ENCODE results near the gene SLIT3. TPM values are rescaled to one million over a fixed set of nuclear protein-coding genes. Genes with fewer than 3 reads are reported as not detected.

Gene SLIT3
- total and polyA plus RNA-seq, 9 of the 15 experiments (the other 6 are each of a cell fraction or from before 2014, with no cell fraction given) = 0.01 to 0.04 TPM; not detected in 7

- TF ChIP-seq HINFP (tag; conservative IDR thresholded peaks at IDR 0.05; ENCODE audit: low read depth) (no peak), ZFP30 (CRISPR knock-in tag; IDR thresholded peaks at IDR 0.05; ENCODE audit: borderline replicate concordance) (no peak), TEAD4 (IDR thresholded peaks at IDR 0.05; ENCODE audit: low read length) (peak; percentile 40), TEAD4 (CRISPR knock-in tag; IDR thresholded peaks at IDR 0.05; ENCODE audit: borderline replicate concordance) (no peak), KLF13 (tag; IDR thresholded peaks at IDR 0.05; ENCODE audit: borderline replicate concordance, low read depth) (no peak), NCOA2 (IDR thresholded peaks at IDR 0.05; ENCODE audit: partially characterized antibody in 2 of 2) (no peak), KDM1A (IDR thresholded peaks at IDR 0.05) (peak; percentile 71 to 72), SP1 (CRISPR knock-in tag; IDR thresholded peaks at IDR 0.05) (no peak), ARID1B (IDR thresholded peaks at IDR 0.05) (peak; percentile 52; the same call in 1 of the 2 replicates), SMAD1 (IDR thresholded peaks at IDR 0.05; ENCODE audit: low read depth, low read length, partially characterized antibody) (no peak), MEIS2 (IDR thresholded peaks at IDR 0.05; ENCODE audit: partially characterized antibody) (no peak), NCOA4 (IDR thresholded peaks at IDR 0.05; ENCODE audit: partially characterized antibody) (no peak), CBFA2T2 (conservative IDR thresholded peaks at IDR 0.05) (peak; percentile 50; the same call in 1 of the 2 replicates), MTA2 (IDR thresholded peaks at IDR 0.05; ENCODE audit: low read depth) (peak; percentile 19; the same call in 1 of the 2 replicates), LARP7 (IDR thresholded peaks at IDR 0.05) (no peak), FOSL1 (tag; conservative IDR thresholded peaks at IDR 0.05) (no peak), ZFX (CRISPR knock-in tag; IDR thresholded peaks at IDR 0.05) (no peak), SETDB1 (IDR thresholded peaks at IDR 0.05; ENCODE audit: low read length) (no peak)
- TF ChIP-seq, protein P1, sequence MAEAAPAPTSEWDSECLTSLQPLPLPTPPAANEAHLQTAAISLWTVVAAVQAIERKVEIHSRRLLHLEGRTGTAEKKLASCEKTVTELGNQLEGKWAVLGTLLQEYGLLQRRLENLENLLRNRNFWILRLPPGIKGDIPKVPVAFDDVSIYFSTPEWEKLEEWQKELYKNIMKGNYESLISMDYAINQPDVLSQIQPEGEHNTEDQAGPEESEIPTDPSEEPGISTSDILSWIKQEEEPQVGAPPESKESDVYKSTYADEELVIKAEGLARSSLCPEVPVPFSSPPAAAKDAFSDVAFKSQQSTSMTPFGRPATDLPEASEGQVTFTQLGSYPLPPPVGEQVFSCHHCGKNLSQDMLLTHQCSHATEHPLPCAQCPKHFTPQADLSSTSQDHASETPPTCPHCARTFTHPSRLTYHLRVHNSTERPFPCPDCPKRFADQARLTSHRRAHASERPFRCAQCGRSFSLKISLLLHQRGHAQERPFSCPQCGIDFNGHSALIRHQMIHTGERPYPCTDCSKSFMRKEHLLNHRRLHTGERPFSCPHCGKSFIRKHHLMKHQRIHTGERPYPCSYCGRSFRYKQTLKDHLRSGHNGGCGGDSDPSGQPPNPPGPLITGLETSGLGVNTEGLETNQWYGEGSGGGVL (CRISPR knock-in tag; IDR thresholded peaks at IDR 0.05) = no peak
- TF ChIP-seq, protein P2, sequence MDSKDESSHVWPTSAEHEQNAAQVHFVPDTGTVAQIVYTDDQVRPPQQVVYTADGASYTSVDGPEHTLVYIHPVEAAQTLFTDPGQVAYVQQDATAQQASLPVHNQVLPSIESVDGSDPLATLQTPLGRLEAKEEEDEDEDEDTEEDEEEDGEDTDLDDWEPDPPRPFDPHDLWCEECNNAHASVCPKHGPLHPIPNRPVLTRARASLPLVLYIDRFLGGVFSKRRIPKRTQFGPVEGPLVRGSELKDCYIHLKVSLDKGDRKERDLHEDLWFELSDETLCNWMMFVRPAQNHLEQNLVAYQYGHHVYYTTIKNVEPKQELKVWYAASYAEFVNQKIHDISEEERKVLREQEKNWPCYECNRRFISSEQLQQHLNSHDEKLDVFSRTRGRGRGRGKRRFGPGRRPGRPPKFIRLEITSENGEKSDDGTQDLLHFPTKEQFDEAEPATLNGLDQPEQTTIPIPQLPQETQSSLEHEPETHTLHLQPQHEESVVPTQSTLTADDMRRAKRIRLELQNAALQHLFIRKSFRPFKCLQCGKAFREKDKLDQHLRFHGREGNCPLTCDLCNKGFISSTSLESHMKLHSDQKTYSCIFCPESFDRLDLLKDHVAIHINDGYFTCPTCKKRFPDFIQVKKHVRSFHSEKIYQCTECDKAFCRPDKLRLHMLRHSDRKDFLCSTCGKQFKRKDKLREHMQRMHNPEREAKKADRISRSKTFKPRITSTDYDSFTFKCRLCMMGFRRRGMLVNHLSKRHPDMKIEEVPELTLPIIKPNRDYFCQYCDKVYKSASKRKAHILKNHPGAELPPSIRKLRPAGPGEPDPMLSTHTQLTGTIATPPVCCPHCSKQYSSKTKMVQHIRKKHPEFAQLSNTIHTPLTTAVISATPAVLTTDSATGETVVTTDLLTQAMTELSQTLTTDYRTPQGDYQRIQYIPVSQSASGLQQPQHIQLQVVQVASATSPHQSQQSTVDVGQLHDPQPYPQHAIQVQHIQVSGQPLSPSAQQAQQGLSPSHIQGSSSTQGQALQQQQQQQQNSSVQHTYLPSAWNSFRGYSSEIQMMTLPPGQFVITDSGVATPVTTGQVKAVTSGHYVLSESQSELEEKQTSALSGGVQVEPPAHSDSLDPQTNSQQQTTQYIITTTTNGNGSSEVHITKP (IDR thresholded peaks at IDR 0.05; ENCODE audit: partially characterized antibody) = no peak
- TF ChIP-seq, protein P3, sequence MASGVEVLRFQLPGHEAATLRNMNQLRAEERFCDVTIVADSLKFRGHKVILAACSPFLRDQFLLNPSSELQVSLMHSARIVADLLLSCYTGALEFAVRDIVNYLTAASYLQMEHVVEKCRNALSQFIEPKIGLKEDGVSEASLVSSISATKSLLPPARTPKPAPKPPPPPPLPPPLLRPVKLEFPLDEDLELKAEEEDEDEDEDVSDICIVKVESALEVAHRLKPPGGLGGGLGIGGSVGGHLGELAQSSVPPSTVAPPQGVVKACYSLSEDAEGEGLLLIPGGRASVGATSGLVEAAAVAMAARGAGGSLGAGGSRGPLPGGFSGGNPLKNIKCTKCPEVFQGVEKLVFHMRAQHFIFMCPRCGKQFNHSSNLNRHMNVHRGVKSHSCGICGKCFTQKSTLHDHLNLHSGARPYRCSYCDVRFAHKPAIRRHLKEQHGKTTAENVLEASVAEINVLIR (CRISPR knock-in tag; IDR thresholded peaks at IDR 0.05) = no peak
These were observed 58.6 kb downstream of the SLIT3 start (continued) for GRCh38 chr5:169242175-169242848.
